Fibroblast of skin of back (primary cell): ENCODE measurements around the gene PLCL2. TPM values are rescaled to one million over a fixed set of nuclear protein-coding genes. Genes with fewer than 3 reads are reported as not detected.

Source experiments
- DNase-seq: peaks from one replicate; pipeline ENCODE4 v3.0.0-alpha.2; 2013
- polyA plus RNA-seq, 2 experiments: library from polyadenylated mRNA; unstranded; fragments of 120-200 nt; gene quantifications; one replicate each; pipeline ENCODE4 v1.2.1, GENCODE V29; 2013; ENCODE audit not compliant: insufficient read length in 2 of 2

Gene PLCL2
- polyA plus RNA-seq (2013, experiment 1 of 2; ENCODE audit: insufficient read length), result 3.4 TPM
- 3.6 TPM for polyA plus RNA-seq (2013, experiment 2 of 2; ENCODE audit: insufficient read length)

DNA sequence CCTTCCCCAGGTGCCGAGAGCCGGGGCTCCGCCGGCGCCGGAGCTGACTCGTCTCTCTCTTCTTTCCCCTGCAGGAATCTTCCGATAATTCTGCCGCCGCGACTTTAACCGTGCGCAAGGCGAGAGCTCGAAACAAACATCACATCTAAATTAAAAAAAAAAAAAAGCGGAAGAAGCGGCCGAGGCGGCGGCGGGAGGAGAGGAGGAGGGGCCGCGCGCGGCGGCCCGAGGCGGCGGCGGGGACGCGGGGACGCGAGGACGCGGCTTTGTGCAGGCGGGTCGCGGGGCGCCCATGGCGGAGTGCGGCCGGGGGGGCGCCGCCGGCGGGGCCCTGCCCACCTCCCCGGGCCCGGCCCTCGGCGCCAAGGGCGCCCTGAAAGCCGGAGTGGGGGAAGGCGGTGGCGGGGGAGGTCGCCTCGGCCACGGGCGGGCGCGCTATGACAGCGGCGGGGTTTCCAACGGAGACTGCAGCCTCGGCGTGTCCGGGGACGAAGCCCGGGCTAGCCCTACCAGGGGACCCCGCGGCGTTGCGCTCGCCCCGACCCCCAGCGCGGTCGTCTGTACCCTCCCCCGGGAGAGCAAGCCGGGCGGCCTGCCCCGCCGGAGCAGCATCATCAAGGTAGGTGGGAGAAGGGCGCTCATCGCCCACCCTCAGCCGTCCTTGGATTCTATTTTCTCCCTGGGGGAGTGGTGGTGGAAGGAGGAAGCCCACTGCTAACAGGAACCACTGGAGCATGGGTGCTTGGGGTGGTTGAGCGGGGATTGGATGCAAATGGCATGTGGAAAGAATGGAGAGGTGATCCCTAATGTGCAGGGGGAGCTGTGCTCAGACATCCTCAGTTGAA lies at the start of gene PLCL2:
PLCL2 (plus strand) TSS at position 208 of the 845 bp plus-strand sequence; CDS start at position 293, 85 bp downstream.
- DNase-seq, result peak; percentile 61

DNA sequence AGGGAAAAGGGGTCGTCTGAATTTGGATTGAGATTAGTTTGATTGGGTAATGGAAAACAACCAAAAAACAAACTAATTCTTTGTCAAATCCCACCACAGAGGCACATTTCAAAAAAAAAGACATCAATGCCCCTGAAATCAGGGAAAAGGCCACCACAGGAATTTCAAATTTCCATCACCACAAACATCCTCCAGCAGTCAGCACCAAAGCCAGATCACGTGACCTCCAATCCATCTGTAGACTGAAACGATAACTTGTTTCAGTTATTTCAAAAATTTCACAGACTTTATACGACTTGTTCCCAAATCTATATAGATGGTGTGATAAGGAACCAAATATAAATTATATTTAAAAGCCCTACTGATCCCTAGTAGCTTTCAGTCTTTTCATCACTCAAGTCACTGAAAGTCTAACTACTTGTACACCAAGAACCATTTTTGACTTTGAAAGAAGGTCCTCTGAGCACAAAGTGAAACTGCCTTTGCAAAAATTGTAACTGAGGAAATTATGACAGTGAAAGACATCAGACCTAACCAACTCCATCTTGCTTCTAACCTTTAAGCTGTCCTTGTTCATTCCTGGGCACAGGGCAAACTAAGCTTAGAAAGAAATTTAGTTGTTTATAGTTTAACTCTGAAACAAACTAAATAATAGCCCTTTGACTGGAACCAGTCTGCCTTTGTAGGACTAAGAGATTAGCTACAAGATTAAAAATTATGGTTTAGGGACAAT lies 48.1 kb upstream of the PLCL2 start:
- peak; percentile 16 for DNase-seq

DNA sequence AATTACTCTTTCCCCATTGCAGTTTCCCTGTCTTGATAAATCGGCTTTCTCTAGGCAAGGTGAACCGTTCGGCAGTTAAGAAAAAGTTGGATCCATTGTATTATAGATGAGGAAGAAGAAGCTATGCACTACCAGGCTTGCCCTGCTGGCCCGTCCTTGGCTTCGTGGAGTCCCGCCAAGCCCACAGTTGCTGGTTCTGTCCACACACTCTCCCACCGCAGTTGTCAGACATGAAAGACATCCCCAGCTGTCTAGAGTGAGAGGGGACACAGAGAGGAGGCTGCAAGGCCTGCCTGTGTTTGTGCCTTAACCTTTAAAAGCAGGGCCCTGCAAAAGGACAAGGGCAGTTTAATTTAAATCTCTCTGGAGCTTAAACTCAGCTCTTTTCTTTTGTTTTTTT lies 47.2 kb upstream of the PLCL2 start:
- no peak for DNase-seq

DNA sequence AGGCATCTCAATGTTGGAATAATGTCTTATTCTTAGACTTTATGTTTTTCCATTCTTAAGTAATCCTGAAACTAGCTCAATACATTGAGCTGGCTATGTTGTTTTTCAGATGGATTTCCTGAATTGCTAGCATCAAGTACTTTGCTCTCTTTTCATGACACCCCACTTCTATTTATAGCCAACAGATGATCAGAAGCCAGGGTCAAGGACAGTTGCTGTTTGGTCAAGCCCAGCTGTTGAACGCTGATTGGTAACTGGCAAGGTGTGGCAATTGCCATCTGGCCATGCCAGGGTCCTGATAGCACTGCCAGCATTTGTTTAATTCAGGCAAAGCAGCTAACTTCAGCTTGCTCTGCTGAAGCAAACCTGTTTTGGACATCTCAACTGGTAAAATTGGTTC lies 46.2 kb upstream of the PLCL2 start:
- DNase-seq, result no peak

DNA sequence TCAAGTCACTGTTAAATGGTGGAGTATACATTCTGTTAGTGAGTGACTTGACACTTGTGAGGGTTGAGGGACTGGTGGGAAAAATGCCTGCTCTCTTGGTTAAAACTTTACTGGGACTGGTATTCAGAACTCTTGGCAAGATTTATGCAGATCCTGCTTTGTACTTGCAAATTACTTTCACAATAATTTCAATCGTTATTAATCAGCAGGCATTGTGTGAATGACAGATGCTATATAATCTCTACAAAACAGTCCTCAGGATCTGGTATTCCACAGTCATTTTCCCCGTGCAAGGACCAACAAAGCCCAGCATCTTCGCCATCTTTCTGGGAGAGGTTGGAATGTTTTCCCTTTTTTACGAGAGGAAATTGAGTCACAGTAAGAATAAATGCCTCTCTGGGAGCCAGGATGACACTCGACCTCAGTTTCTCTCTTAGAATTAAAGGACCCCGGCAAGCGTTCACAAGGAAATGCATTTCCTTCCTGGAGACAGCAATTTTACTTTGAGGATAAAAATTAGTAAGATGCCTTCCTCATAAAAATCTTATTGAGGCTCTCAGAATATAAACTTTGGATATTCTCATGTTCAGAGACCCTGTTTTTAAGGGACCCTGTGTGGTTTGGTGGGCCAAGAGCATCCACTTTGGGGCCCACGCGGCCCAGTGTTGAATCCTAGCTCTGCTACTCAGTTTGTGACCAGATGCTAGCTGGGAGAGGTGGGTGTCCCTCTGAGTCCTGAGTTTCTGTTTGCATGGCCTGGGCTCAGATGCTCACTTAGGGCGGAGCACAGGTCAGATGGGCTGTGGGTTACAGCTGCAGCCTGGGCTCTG lies 45.3 kb upstream of the PLCL2 start:
- no peak for DNase-seq

DNA sequence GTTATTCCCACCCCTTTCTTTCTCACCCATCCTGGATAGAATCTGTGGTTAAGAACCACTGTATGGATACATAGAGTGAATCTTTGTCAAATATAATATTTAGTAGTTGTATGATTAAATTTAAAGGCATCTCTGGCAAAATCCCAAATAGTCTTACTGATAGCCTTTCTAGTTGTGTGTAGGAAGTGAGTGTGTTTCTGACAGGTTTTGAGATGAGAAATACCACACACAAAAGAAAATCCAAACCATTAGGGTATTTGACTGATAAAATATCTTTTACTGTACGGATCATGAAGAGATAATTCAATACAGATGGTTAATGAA lies 44.7 kb upstream of the PLCL2 start:
- peak; percentile 27 for DNase-seq

DNA sequence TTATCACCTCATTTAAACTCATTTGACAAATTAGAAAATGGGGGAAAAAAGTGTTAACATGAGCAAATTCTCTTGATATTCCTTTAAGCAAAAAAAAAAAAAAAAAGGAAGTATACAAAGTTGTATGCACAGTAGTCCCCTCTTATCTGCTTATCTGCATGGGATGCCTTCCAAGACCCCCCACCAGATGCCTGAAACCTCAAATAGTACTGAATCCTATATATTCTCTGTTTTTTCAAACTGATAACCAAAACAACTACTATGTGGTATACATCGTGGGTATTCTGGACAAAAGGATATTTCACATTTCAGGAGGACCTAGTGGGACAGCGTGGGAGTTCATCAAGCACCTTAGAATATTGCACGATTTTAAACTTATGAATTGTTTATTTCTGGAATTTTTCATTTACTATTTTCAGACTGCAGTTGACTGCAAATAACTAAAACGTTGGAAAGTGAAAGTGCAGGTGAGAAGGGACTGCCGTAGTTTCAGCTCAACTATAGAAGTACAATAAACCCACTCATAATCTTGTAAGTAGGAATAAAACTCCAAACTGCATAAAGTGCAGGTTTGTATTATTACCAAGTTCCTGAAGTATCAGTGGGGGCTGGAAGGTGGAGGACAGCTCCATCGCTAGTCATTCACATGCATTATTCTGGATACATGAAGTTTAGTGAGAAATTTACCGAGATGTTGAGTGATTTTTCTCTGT lies 43.6 kb upstream of the PLCL2 start:
- no peak for DNase-seq

DNA sequence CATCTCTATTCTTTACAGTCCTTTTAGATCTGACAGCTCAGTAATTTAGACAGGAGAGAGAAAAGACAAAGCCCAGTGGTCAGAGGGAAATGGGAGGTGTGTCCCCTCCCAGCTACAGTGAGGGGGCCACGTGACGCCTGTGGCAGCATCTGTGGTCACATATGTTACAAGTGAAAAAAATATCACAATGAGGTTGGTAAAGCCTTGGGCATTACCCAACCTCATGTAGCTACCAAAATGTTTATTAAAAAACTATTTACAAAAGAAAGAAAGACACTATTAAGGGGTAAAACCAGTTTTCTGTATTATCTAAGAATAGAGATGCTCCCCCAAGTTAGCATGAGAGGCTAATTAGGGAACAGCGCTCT lies 42.9 kb upstream of the PLCL2 start:
- no peak for DNase-seq

DNA sequence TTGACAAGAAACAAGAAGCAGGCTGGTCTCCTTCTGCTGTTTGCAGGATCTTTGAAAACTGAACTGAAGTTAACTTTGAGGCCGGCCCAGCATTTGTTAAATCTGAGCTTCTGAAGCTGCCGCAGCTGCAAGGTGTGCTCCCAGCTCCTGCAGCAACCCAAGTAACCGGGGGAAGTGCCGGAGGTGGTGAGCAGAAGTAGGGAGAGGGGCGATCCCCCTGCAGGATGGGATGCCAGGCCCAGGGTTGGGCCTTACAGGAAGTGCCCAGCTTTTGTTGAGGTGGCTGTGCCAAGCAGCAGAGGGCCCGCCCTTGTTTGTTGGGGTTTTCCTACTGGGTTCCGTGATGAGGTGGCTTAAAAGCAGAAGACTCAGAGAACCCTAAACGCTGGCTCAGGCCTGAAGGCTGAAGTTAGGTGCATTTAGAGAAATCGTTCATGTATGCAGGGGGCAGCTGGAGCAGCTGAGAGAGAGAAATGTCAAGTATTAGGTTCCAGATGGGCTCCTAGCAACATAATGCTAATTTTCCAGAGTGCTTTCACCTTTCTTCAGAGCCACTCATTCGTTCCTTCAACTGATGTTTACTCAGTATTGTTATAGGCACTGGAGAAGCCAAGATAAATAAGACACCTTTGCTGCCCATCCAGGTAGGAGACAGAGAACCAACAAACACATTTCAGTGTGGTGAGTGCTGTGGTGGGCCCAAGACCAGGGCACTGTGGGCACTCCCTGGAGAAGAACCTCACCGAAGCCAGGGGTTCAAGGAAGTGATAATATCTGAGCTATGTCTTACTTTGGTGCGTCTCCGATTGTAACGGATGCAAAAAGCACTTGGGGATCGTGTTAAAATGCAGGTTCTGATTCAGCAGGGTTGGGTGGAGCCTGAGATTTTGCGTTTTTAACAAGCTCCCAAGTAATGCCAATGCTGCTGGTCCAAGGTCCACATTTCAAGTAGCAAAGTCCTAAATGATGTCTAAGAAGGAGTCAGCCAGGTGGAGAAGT lies 42.2 kb upstream of the PLCL2 start:
- no peak for DNase-seq

DNA sequence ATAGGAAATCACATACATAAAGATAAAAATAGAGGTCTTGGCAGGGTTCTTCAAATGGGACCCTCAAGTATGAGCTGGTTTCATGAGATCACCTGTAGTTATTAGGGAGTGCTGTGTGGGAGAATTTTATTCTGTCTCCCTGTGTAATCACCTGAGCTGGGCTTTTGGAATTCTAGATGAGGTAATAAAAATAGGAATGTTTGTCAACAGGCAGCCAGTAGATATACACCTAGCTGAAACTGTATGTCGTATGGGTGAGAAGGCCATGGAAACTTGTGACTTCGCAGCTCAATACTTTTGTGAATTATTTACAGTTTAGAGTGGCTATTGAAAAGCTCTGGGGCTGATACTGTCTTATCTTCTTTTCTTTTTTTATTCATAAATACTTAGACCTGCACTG lies 40.5 kb upstream of the PLCL2 start:
- DNase-seq, result no peak

DNA sequence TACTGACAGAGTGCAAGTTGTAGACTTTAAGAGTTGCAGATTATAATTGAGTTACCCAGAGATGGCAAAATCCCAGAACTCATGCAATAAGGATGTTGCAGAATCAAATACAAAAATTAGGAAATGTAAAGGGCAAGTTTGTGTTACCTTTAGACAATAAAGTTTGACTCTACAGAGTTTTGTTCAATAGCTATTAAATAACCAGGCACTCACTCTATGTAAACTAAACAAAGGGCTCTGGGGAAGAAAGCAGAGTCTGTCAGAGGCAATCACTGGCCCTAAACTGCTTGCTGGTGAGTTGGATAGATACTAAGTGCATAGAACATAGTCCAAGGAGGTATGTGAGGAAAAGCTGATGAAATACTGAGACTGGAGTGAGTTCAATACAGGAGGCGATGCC lies 40.0 kb upstream of the PLCL2 start:
- no peak for DNase-seq

DNA sequence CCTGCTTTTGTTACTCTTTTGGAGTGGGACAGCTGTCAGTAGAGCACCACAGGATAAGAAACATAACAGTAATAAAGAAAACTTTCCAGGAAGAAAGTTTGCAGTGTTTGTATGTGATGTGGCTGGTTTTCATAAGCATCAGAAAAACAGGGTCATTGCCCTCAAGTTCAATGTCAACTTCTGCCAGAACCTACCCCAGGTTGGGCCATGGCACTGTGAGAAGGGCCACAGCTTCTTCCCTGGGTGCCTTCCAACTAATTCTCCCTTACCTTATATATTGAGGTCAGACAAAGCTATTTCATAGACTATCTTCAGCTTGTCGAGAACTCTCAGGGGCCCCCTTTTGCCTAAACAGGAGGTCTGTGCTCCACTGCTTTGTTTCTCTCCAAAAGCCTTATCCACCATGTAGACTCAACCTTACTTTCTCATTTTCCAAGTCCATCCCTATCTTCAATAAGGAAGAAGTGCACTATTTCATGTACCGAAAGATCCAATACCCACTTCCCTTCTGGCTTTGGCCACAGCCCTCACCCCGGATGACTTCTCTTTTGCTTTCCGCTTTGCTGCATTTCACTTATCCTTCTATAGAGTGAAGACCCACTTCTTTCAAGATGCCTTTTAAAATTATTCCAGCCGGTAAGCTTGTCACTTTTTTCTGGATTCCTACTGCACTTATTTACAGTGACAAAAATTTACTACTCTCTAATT lies 38.2 kb upstream of the PLCL2 start:
- no peak for DNase-seq

DNA sequence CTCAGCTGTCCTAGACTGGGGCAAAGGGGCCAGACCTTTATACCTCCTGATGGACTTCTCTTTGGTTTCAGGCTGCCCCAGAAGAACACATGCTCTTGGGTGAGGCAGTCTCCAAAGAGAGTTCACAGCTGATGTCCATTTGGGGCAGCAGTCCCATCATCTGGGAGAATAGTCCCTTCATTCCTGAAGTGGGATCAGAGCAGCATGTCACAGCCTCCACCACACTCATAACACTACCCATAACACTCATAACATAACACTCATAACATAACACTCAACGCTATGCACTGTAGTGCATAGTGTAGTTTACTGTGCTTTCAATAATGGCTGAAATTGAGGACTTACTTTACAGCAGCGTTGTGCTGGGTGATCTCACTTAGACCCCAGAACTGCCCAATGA lies 36.7 kb upstream of the PLCL2 start:
- no peak for DNase-seq

DNA sequence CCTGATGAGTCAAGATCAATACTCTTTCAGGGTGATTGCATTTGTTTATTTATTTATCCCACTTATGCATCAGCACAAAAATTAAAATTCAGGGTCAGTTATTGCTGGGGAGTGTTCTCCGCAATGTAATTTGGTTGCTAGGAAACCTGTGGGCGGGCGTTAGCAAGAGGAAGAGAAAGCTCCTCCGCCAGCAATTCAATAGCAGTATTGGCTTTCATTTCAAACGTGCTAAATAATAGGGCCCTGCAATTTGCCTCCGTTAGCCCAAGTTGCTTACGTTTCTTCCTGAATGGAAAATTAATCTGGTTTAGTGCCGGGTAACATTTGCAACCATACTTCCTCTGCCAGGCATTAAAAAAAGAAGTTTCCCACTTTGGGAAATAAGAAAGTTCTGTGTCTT lies 35.5 kb upstream of the PLCL2 start:
- no peak for DNase-seq

DNA sequence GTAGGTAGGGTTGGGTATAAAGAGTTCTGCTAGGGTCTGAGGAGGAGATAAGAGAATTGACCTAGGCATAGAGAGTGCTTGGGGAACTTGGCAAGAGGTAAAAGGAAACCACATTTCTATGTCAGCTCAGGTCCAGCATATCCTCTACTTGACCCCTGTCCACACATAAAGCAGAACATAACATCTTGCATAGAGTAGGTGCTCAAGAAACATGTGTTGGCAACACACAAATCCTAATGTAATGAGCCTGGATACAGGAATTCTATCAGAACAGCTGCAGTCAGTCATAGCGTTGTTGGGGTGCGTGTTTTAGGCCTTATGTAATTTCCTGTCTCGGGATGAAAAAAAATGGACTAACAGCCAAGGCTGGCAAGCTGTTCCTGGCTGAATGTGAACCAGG lies 35.0 kb upstream of the PLCL2 start:
- DNase-seq, result peak; percentile 77

DNA sequence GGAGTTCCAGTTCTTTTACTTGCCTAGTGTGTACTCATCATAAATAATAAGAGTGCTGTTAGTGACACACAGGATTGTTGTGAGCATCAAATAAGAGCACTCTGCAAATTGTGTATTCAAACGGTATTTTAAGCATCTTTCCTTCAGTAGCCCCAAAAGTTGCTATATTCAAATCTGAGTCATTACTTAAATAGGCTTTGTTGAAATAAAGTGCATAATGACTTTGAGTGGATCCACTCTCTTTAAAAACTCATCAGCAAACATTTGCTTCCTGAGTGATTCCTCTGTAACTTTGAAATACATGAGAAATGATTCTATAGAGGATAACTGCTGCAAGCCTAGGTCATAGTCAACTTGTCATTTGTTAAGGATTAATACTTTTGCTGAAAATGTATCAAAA lies 29.3 kb upstream of the PLCL2 start:
- DNase-seq, result no peak

DNA sequence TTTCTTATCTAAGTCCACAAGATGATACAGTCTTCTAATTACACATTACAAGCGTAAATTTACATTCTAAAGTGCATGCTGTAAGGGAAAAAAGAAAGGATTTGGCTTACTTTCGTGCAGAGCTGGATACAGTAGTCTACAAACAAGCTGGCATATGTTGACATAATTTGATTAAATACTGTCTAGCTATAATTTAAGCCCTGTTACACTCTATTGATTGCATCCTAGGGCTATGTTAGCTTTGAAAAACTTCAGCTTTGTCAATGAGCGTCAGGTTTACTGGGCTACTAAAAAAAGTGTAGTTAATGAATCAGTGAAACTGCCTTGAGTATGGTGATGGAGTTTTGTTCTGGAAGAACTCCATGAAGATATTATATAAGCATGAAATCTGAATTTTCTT lies 24.5 kb upstream of the PLCL2 start:
- no peak for DNase-seq

DNA sequence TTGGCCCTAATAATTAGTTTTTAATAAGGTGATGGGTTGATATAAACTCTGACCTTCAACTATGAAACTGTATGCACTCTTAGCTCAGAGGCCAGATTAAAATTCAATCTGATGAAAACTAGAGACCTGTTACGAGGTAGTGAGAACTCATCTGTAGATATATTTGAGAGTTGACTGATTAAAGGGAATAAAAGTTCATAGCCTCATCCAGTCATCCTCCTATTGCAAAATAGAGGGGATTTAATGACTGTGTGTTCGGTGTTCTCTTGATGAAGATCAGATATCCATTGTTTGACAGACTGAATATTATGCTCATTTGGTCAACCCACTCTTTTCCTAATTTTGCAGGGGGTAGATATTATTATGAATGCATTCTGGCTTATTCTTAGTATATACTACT lies 23.3 kb upstream of the PLCL2 start:
- DNase-seq, result no peak

DNA sequence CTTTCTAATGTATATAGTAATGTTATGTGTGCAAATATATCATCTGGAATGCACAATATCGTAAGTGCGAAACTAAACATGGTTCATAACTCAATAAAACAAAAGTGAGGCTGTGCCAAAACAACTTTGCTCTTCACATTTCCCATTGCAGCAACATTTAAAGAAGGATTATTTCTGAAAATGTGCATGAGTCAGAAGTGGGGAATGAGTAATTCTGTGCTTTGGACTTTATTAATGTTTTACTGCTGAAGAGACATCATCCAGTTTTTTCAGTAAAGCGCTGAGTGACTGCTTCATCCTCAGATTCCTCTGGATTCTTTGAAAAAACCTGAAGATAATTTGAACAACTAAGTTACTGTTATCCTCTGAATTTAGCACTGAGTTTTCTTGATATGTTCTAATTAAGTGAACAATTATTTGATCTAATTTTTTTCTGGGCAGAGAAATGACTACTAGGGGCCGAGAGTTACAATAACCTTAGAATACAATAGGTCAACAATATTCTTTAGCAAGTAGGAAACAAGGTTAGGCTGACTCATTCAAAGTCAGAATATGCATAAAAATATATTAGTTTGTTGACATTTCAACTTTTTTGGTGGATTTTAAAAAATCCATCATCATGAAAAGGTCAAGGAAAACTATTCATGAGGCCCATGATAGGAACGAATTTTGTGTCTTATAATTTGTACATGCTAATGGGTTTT lies 20.0 kb upstream of the PLCL2 start:
- DNase-seq, result peak; percentile 86

DNA sequence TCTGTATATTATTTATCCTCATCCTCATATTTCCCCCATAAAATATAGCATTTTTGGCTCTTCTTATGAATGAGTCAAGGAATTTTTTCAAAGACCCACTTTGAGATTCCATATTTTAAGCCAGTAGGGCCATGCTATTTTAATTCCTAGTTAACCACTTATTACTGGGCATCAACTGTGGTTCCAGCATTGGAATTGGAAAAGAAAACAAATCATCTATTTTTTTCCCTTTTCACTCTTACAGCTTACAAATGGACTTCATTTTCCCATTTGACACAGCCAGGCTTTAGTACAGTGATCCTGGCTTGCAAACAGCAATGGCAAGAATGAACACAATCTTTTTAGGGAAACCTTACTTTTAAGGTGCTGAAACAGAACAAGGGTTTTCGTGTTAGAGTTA lies 19.4 kb upstream of the PLCL2 start:
- DNase-seq, result peak; percentile 89
